ENCODE results near the gene AAGAB. TPM values are rescaled to one million over a fixed set of nuclear protein-coding genes. Genes with fewer than 3 reads are reported as not detected.

Gene AAGAB
- total RNA-seq, 1 experiment from 2014 or later: 40.1 TPM

GRCh38 chr15:67281714-67282113 is 27.3 kb upstream of the AAGAB start:
- H3K27ac ChIP-seq (ENCODE audit: insufficient read length, low read depth, low read length): no peak overlapping the region
- WGBS (ENCODE audit: extremely low coverage, insufficient read length, low lambda C conversion rate): no CpG with 5 or more reads among the region's 1 CpG
- no peak overlapping the region for H3K23ac ChIP-seq (ENCODE audit: insufficient read length, low read depth, low read length)
- H3K27ac Mint-ChIP-seq: no peak overlapping the region
- H2BK20ac ChIP-seq (ENCODE audit: low read depth, low read length, poor library complexity, severe bottlenecking): no peak overlapping the region
- no peak overlapping the region for H4K5ac ChIP-seq (ENCODE audit: insufficient read length, low read depth, low read length)
- no peak overlapping the region for H3K14ac ChIP-seq (ENCODE audit: insufficient read depth, low read length)
- H3K79me2 ChIP-seq (ENCODE audit: insufficient read depth, low read length): no peaks in the 10 kb centered on the region
- no peak for DNase-seq
- H3K36me3 Mint-ChIP-seq (ENCODE audit: insufficient read depth in 1 of 3, low read depth in 3 of 3): peaks cover 0 to 4% (median 2%) of the 10 kb centered on the region in 3 experiments; a peak in 2 of 7 replicates
- H3K23me2 ChIP-seq (ENCODE audit: insufficient read length, low read depth, low read length, poor library complexity, severe bottlenecking): no peaks in the 10 kb centered on the region
- no peak overlapping the region for H3K4me3 Mint-ChIP-seq
- H3K4ac ChIP-seq (ENCODE audit: low read depth, low read length): no peak overlapping the region
- no peak overlapping the region for H4K8ac ChIP-seq (replicated peaks; ENCODE audit: insufficient read length, low read depth, low read length)
- H3K79me1 ChIP-seq (ENCODE audit: insufficient read depth, low read depth, low read length, poor library complexity, severe bottlenecking): no peaks in the 10 kb centered on the region
- no peaks in the 10 kb centered on the region for H3K9me3 ChIP-seq (ENCODE audit: control insufficient read depth, low read depth, low read length)
- peaks cover 18 to 21% of the 10 kb centered on the region in 2 experiments for H3K4me1 Mint-ChIP-seq
- no peak overlapping the region for H3K18ac ChIP-seq (ENCODE audit: insufficient read length, low read depth, low read length)
- H3K27me3 ChIP-seq (ENCODE audit: insufficient read depth, low read length): no peaks in the 10 kb centered on the region
- H3K27me3 Mint-ChIP-seq (ENCODE audit: low read depth): no peaks in the 10 kb centered on the region; the same call in 1 of the 2 replicates
- no peak overlapping the region for H2BK12ac ChIP-seq (ENCODE audit: insufficient read length, low read depth, low read length)
- H2AK5ac ChIP-seq (ENCODE audit: insufficient read length, low read length): no peak overlapping the region
- H3K4me2 ChIP-seq (ENCODE audit: insufficient read depth, insufficient read length, low read length): no peak overlapping the region
- no peak overlapping the region for H3T11ph ChIP-seq (ENCODE audit: low read length)
- peaks cover 3% of the 10 kb centered on the region; the same call in 1 of the 2 replicates for H3K4me1 ChIP-seq (ENCODE audit: insufficient read depth, low read length)
- no peaks in the 10 kb centered on the region for H4K20me1 ChIP-seq (ENCODE audit: control insufficient read depth, insufficient read depth, insufficient read length)
- no peak overlapping the region for H4K91ac ChIP-seq (ENCODE audit: insufficient read length, low read depth, low read length)
- H3K9me3 Mint-ChIP-seq: peaks cover 4 to 10% of the 10 kb centered on the region in 2 experiments; a peak in 4 of 5 replicates
- H2BK120ac ChIP-seq (ENCODE audit: low read depth, low read length, poor library complexity, severe bottlenecking): no peak overlapping the region
- H3K56ac ChIP-seq (ENCODE audit: insufficient read length, low read depth, low read length): no peak overlapping the region
- no peak overlapping the region for H2BK5ac ChIP-seq (ENCODE audit: insufficient read length, low read length)
- H2AFZ ChIP-seq (ENCODE audit: low read length): no peak overlapping the region
- H2BK15ac ChIP-seq (ENCODE audit: low read depth, low read length): no peak overlapping the region
- TF ChIP-seq CTCF (conservative IDR thresholded peaks at IDR 0.05): no peak
- H3K9ac ChIP-seq (ENCODE audit: extremely low read depth, insufficient read length, low read length): no peak overlapping the region
